Colonic mucosa (tissue), 4 donors: ENCODE measurements around the gene SNRK. TPM values are rescaled to one million over a fixed set of nuclear protein-coding genes. Genes with fewer than 3 reads are reported as not detected.

ENCODE experiments used
- DNase-seq: peaks from one replicate; pipeline ENCODE4 v3.0.0-alpha.2; 2020
- H3K27ac ChIP-seq: fragments of 200-600 bp; one replicate; pipeline ENCODE4 v1.8.0; 2021
- H3K27me3 ChIP-seq: fragments of 200-600 bp; one replicate; pipeline ENCODE4 v1.8.0; 2021
- H3K36me3 ChIP-seq: fragments of 200-600 bp; one replicate; pipeline ENCODE4 v1.8.0; 2021
- H3K4me1 ChIP-seq: fragments of 200-600 bp; one replicate; pipeline ENCODE4 v1.8.0; 2021; ENCODE audit warnings: mild to moderate bottlenecking
- H3K4me3 ChIP-seq: fragments of 200-600 bp; one replicate; pipeline ENCODE4 v1.8.0; 2021
- H3K9ac ChIP-seq, 2 donors: one replicate each; pipeline ENCODE4 v1.7.0; 2013; ENCODE audit warnings: control low read depth in 2 of 2, low read depth in 2 of 2, low read length in 2 of 2
- H3K9me3 ChIP-seq: fragments of 200-600 bp; one replicate; pipeline ENCODE4 v1.8.0; 2021
- intact Hi-C: fragments of 100-400 bp; cut with DNase I; formaldehyde crosslinking; loops from one replicate; pipeline ENCODE4 v1.14.1; 2022
- total RNA-seq, 2 donors: library from RNA; stranded (reverse); fragmentation: NEBNext Ultra II Directional in 1 of 2; extraction: Animal tissue kit (Norgen Biotek cat#: 25700) in 1 of 2; gene quantifications; one replicate each; pipeline ENCODE4 v1.2.1, GENCODE V29; 2021
- TF ChIP-seq, protein P1 (sequence below): fragments of 200-600 bp; IDR thresholded peaks from one replicate; pipeline ENCODE4 v1.8.0; 2022; ENCODE audit warnings: antibody characterized with exemption, mild to moderate bottlenecking
- donor health status: healthy.
- donor health status: DM: no; HTN: no; CAD: no.
- donor health status: DM: no; HTN: no; CAD: no.

Gene SNRK
- total RNA-seq, 2 donors from 2014 or later, result 19.7 to 48.2 TPM

DNA sequence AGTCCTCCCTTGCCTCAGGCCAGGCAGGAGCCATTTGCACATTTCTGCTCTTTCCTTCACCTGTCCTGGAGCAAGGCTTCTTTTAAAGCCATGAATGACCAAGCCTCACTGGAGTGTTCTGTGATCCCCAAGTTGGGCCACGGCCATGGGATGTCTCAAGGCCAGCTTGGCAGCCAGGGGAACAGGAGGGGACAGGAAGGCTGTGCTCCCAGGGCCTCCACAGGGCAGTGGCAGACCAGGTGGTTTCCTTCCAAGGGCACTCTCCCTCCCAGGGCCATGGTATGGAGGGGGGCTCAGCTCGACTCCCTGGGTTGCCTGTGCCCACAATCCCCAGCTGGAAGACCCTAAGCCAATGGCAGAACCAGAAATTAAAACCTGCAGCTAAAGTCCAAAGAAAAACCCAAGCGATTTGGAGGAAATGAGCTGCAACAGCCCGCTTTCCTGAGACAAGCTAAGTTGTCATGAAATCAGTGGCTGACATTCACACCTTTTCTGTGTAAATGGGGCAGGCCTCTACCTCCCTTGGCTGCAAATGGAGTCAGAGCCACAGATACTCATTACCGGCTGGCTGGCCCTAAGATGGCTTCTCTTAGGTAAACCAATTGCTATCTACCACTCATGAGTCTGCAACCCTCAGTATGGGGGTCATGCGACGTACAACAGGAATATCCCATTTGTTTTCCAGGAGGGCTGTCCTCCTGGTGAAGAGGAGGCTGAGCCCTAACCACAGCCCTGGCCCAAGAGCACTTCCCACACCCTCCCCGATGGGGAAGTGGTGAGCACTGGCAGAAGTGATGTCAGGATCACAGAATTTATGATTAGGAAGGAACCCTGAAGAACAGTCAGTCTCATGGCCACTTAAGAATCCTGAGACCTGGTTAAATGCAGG, 83.3 kb downstream of the SNRK start:
- H3K4me3 ChIP-seq, result no peak overlapping the region
- no peaks in the 10 kb centered on the region for H3K9me3 ChIP-seq
- H3K36me3 ChIP-seq, result no peaks in the 10 kb centered on the region
- no peak for DNase-seq
- no peak overlapping the region for H3K27ac ChIP-seq
- TF ChIP-seq, protein P1, sequence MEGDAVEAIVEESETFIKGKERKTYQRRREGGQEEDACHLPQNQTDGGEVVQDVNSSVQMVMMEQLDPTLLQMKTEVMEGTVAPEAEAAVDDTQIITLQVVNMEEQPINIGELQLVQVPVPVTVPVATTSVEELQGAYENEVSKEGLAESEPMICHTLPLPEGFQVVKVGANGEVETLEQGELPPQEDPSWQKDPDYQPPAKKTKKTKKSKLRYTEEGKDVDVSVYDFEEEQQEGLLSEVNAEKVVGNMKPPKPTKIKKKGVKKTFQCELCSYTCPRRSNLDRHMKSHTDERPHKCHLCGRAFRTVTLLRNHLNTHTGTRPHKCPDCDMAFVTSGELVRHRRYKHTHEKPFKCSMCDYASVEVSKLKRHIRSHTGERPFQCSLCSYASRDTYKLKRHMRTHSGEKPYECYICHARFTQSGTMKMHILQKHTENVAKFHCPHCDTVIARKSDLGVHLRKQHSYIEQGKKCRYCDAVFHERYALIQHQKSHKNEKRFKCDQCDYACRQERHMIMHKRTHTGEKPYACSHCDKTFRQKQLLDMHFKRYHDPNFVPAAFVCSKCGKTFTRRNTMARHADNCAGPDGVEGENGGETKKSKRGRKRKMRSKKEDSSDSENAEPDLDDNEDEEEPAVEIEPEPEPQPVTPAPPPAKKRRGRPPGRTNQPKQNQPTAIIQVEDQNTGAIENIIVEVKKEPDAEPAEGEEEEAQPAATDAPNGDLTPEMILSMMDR, result no peak
- no peaks in the 10 kb centered on the region for H3K27me3 ChIP-seq
- intact Hi-C loops, result no loop called here
- no peaks in the 10 kb centered on the region for H3K4me1 ChIP-seq
- no peak overlapping the region for H3K9ac ChIP-seq

DNA sequence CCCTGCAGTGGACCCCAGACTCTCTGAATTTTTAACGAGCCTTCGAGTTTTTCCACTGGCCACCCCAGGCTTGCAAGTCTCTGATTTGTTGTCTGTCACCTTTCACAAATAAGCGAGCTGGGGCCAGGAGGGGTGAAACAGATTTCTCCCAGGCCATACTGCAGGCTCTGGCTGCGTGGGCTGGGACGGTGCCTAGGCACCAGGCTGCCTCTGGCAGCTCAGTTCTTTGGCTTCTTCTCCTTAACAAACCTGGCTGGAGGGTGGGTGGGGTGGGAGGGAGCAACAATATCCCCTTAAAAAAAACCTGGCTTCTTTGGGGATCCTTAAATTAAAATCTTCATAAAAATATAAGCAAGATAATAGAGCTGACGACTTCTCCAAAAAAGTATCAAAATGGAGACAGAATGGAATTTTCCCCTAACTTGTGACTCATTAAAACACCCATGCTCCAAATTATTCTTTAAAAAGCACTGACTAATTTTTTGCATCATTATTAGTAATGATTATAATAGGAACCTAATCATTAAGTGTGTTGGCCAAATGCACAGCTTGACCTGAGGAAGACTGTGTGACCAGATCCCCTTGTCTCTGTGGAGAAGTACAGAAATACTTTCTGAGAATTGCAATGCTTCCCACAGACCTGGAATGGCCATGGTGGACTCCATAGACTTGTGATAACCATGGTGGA, 84.1 kb downstream of the SNRK start:
- no peaks in the 10 kb centered on the region for H3K36me3 ChIP-seq
- no peak overlapping the region for H3K4me3 ChIP-seq
- TF ChIP-seq, protein P1, result no peak
- H3K9ac ChIP-seq, result no peak overlapping the region
- no peaks in the 10 kb centered on the region for H3K4me1 ChIP-seq
- H3K9me3 ChIP-seq, result no peaks in the 10 kb centered on the region
- intact Hi-C loops, result no loop called here
- no peaks in the 10 kb centered on the region for H3K27me3 ChIP-seq
- no peak for DNase-seq
- no peak overlapping the region for H3K27ac ChIP-seq

DNA sequence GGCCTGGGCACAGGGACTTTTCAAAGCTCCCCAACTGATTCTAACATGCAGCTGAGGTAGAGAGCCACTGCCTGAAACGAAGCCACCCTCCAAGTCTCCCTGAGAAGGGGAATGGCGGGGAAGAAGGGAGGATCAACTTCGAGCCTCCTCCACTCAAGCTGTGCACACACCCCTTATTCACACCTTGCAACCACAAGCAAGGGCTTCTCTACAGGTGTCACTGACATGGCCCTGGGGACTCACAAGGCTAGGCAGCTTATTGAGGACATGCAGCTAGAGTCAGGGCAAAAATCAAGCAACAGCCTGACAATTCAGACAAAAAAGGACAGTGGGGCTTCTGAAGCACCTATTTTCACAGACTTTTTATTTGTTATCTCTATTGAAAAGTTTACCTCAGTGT, 85.2 kb downstream of the SNRK start:
- no peaks in the 10 kb centered on the region for H3K27me3 ChIP-seq
- no peaks in the 10 kb centered on the region for H3K36me3 ChIP-seq
- no peaks in the 10 kb centered on the region for H3K9me3 ChIP-seq
- no peak overlapping the region for H3K4me3 ChIP-seq
- no peak overlapping the region for H3K9ac ChIP-seq
- H3K4me1 ChIP-seq, result no peaks in the 10 kb centered on the region
- DNase-seq, result no peak
- TF ChIP-seq, protein P1, result no peak
- no peak overlapping the region for H3K27ac ChIP-seq
- intact Hi-C loops, result no loop called here

DNA sequence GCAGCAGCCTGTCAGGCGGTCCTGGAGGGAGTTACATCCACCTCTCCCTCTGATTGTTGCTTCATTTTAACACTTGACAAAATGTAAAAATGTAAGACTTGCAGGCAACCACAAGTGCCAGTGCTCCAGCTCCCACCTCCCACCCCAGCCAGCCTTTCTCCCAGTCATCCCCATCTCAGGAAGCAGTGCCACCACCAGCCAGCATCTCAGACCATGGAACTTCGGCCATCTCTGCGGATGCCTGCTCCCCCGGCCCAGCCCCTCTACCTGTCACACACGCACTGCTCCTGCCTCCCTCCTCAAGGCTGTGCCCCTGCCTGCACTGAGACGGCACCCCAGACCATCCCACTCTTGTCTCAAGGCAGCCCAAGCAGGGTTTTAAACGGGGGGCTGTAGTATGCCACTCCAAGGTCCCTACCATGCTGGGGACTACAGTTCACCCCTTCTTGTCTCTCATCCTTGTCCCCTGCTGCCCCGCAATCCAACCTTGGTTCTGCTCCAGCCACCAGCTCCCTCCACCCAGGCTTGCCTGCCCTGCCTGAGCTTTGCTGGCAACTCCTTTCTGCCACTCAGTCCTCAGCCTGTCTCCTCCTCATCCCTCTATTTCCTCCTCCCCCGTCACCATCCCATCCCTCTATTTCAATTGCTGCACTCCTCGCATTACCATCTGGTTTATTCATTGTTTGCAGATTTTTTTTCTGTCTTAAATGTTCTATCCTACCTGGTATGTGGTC, 85.8 kb downstream of the SNRK start:
- intact Hi-C loops, result no loop called here
- Histone ChIP-seq H3K4me1 (no peaks in the 10 kb centered on the region), H3K27me3 (no peaks in the 10 kb centered on the region), H3K9ac (no peak overlapping the region), H3K27ac (no peak overlapping the region), H3K9me3 (no peaks in the 10 kb centered on the region), H3K4me3 (no peak overlapping the region), H3K36me3 (no peaks in the 10 kb centered on the region)
- DNase-seq, result no peak
- TF ChIP-seq, protein P1, result no peak

DNA sequence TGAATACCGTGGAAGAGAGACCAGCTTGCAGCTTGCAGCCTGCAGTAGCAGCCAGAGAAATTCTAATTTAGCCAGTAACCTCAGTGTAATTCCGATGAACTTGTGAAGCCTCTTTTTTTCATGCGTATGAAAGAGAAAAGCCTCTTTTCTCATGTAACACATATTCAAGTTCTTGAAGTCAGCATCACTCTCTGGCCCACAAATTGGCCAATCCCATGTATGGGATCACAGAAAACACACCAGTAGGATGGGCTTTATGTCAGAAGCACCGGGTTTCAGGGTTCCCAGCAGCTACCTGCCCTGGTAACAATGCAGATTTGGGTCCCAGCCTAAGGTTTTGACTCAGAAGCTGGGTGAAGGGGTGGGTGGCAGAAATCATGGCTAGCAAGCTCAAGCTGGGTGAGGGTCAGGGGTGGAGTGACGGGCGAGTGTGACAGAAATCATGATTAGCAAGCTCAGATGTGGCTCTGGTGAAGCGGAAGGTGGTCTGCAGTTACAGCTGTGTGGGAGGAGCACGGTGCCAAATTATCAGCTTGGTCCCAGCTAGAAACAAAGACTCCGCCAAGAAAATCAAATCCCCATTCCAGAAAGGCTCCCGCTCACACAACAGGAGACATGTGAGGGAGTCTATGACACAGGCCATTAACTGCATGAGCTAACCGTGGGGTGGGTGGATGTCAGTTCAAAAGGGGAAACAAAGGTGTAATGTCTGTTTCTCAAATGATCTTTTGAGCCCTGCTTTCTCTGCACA, 86.6 kb downstream of the SNRK start:
- H3K27me3 ChIP-seq, result no peaks in the 10 kb centered on the region
- H3K9me3 ChIP-seq, result no peaks in the 10 kb centered on the region
- intact Hi-C loops, result no loop called here
- H3K27ac ChIP-seq, result no peak overlapping the region
- TF ChIP-seq, protein P1, result no peak
- H3K4me1 ChIP-seq, result no peaks in the 10 kb centered on the region
- no peak overlapping the region for H3K4me3 ChIP-seq
- no peak overlapping the region for H3K9ac ChIP-seq
- H3K36me3 ChIP-seq, result no peaks in the 10 kb centered on the region
- no peak for DNase-seq
